LNCaP clone FGC (cell line): ENCODE results near the gene JAGN1.
"Not testable (repeated sequence)": the region's sequence is repeated elsewhere in the genome, so short reads cannot be mapped to it uniquely, and the experiment has no call there.

Experiments
- DNase-seq: peaks from one replicate; pipeline ENCODE4 v3.0.0-alpha.2; 2011; ENCODE audit warnings: low read depth
- H3K4me3 ChIP-seq: 2 replicates; pipeline ENCODE4 v1.5.1; 2011; ENCODE audit warnings: mild to moderate bottlenecking, low read depth, low read length, control low read depth
- TF ChIP-seq, protein P1 (sequence below): IDR thresholded peaks from 2 replicates; pipeline ENCODE4 v1.5.1; 2012; ENCODE audit warnings: mild to moderate bottlenecking; ENCODE audit not compliant: control insufficient read depth, insufficient read depth; ENCODE audit errors: extremely low read depth

Gene JAGN1

GRCh38 chr3:9875448-9875847, 15.0 kb upstream of the JAGN1 start:
- DNase-seq, result no peak
- no peak overlapping the region for H3K4me3 ChIP-seq
- TF ChIP-seq, protein P1, sequence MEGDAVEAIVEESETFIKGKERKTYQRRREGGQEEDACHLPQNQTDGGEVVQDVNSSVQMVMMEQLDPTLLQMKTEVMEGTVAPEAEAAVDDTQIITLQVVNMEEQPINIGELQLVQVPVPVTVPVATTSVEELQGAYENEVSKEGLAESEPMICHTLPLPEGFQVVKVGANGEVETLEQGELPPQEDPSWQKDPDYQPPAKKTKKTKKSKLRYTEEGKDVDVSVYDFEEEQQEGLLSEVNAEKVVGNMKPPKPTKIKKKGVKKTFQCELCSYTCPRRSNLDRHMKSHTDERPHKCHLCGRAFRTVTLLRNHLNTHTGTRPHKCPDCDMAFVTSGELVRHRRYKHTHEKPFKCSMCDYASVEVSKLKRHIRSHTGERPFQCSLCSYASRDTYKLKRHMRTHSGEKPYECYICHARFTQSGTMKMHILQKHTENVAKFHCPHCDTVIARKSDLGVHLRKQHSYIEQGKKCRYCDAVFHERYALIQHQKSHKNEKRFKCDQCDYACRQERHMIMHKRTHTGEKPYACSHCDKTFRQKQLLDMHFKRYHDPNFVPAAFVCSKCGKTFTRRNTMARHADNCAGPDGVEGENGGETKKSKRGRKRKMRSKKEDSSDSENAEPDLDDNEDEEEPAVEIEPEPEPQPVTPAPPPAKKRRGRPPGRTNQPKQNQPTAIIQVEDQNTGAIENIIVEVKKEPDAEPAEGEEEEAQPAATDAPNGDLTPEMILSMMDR, result no peak

DNA sequence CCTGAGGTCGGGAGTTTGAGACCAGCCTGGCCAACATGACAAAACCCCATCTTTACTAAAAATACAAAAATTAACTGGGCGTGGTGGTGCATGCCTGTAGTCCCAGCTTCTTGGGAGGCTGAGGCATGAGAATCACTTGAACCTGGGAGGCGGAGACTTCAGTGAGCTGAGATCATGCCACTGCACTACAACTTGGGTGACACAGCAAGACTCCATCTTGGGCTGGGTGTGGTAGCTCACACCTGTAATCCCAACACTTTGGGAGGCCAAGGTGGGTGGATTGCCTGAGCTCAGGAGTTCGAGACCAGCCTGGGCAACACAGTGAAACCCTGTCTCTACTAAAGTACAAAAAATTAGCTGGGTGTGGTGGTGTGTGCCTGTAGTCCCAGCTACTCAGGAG, 14.2 kb upstream of the JAGN1 start:
- DNase-seq, H3K4me3 ChIP-seq: not testable (repeated sequence)

GRCh38 chr3:9876991-9877390, 13.4 kb upstream of the JAGN1 start:
- no peak for DNase-seq
- TF ChIP-seq, protein P1, result no peak
- no peak overlapping the region for H3K4me3 ChIP-seq

DNA sequence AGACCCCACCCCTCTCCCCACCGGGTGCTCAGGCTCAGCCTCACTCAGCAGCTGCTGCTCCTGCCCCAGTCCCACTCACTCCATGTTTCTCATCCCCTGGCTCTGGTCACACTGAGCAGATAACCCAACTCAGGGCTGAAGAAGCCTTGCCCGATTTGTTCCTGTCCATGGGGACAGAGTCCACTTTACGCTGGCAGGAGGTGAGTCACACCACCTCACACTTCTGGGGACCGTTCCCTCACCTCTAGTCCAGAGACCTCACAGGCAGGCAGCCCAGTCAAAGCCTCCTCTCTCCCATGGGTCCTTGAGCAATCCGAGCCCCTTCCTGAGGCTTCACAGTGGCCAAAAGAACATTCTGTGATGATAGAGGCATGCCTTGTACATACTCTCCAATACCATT, 11.7 kb upstream of the JAGN1 start:
- no peak for DNase-seq
- no peak overlapping the region for H3K4me3 ChIP-seq
- TF ChIP-seq, protein P1, result no peak

- no peak within 1 kb of the TSS for H3K4me3 ChIP-seq
- DNase-seq, result no peak
- TF ChIP-seq, protein P1, result no peak
Observed at GRCh38 chr3:9879830-9880549, 10.4 kb upstream of the JAGN1 start, which contains the start of gene CIDEC. CIDEC (minus strand) TSS chr3:9880253; CDS start chr3:9878486, 1,767 bp downstream.

GRCh38 chr3:9881441-9881840, 9.0 kb upstream of the JAGN1 start:
- TF ChIP-seq, protein P1, result no peak
- no peak for DNase-seq
- no peak overlapping the region for H3K4me3 ChIP-seq

- TF ChIP-seq, protein P1, result no peak
- no peak overlapping the region for H3K4me3 ChIP-seq
- DNase-seq, result no peak
Observed at GRCh38 chr3:9883706-9884554, 6.5 kb upstream of the JAGN1 start.
